HCT116 (cell line): ENCODE measurements around the gene C6orf47.

Experiments used
- CTCF ChIP-seq, 3 experiments: fragments of 200-600 bp in 1 of 3; sonication (generic) in 1 of 3; IDR thresholded peaks in 2 of 3; conservative IDR thresholded peaks in 1 of 3; 2 replicates each; pipeline ENCODE4 v1.5.1; 2012 to 2017; ENCODE audit warnings: low read depth in 2 of 3, low read length in 2 of 3, antibody characterized with exemption in 1 of 3, borderline replicate concordance in 1 of 3, control low read depth in 1 of 3, mild to moderate bottlenecking in 1 of 3, mixed read lengths in 1 of 3, mixed run types in 1 of 3, moderate library complexity in 1 of 3; ENCODE audit not compliant: insufficient read depth in 1 of 3
- EZH2 ChIP-seq: fragments of 200-600 bp; sonication (generic); IDR thresholded peaks from 2 replicates; pipeline ENCODE4 v1.6.1; 2017; ENCODE audit warnings: antibody characterized with exemption, mixed run types
- POLR2A ChIP-seq: IDR thresholded peaks from 2 replicates; pipeline ENCODE4 v1.7.0; 2011; ENCODE audit warnings: borderline replicate concordance; ENCODE audit not compliant: insufficient read depth, insufficient read length; ENCODE audit errors: extremely low read depth
- RAD21 ChIP-seq: IDR thresholded peaks from 2 replicates; pipeline ENCODE4 v1.6.1; 2012; ENCODE audit warnings: low read depth, mild to moderate bottlenecking
- REST ChIP-seq: IDR thresholded peaks from 2 replicates; pipeline ENCODE4 v1.6.1; 2012; ENCODE audit warnings: low read depth
- YY1 ChIP-seq: IDR thresholded peaks from 2 replicates; pipeline ENCODE4 v1.6.1; 2011; ENCODE audit warnings: low read length, low read depth, moderate library complexity, mild to moderate bottlenecking; ENCODE audit not compliant: insufficient replicate concordance; ENCODE audit errors: extremely low read depth

DNA sequence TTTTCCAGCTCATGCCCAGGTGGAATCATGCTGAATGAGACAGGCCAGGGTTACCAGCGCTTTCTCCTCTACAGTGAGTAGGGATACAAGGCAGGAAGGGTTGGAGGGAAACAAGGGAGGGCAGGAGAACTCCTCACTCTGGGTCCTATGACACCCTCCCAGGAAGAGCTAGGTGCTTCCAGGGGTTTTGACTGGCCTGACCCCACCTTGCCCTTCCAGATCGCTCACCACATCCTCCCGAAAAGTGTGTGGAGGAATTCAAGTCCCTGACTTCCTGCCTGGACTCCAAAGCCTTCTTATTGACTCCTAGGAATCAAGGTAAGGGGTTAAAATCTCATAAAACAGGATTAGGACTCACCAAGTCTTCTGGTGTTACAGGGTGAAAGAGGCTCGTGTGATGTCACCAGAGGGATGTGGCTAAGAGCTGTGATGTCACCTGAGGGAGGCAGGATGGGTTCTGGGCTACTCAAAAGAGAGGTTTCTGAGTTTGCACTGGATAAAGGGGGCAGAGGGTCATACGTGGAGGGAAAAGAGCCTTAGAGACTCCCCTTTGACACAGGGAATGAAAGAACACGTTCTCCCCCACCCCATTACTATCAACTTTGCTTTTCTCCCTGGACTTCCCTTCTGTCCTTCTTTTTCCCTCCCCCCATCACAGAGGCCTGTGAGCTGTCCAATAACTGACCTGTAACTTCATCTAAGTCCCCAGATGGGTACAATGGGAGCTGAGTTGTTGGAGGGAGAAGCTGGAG lies 3.0 kb downstream of the C6orf47 start:
- TF ChIP-seq YY1 (no peak), EZH2 (no peak), REST (no peak), POLR2A (no peak), CTCF (IDR thresholded peaks at IDR 0.05 in 2 of 3, conservative IDR thresholded peaks at IDR 0.05 in 1 of 3; ENCODE audit: borderline replicate concordance in 1 of 3, insufficient read depth in 1 of 3, low read depth in 2 of 3, low read length in 2 of 3) (no peak), RAD21 (no peak)
